AG04450 (cell line): Measurements from ENCODE around the gene PGA3. TPM values are rescaled to one million over a fixed set of nuclear protein-coding genes. Genes with fewer than 3 reads are reported as not detected.
A peak's percentile ranks its signal among the peaks of the same experiment; 100 is the strongest.

ENCODE experiments used
- CTCF ChIA-PET: fragments of 300-600, 350-600 bp; formaldehyde crosslinking; extraction: SDS; loops from one replicate; lab custom pipeline; 2022; ENCODE audit warnings: antibody characterized with exemption, inconsistent platforms; lab: Charles Lee
- POLR2A ChIA-PET: fragments of 350-600 bp; formaldehyde crosslinking; extraction: SDS; loops from one replicate; lab custom pipeline; 2021; ENCODE audit warnings: antibody characterized with exemption, inconsistent platforms; lab: Yijun Ruan, JAX
- DNase-seq: peaks from one replicate; pipeline ENCODE4 v3.0.0-alpha.2; 2011; ENCODE audit warnings: low read depth, low spot score
- H3K27ac ChIP-seq: one replicate; pipeline ENCODE4 v1.5.1; 2012; ENCODE audit warnings: low read depth, low read length, control low read depth
- H3K27me3 ChIP-seq: one replicate; pipeline ENCODE4 v1.6.0; 2012; ENCODE audit warnings: low read length; ENCODE audit not compliant: control insufficient read depth, insufficient read depth
- H3K4me3 ChIP-seq: 2 replicates; pipeline ENCODE4 v1.5.1; 2011; ENCODE audit warnings: mild to moderate bottlenecking, low read depth, low read length, control low read depth
- H3K9me3 ChIP-seq: 2 replicates; pipeline ENCODE4 v1.5.1; 2012; ENCODE audit warnings: low read length; ENCODE audit not compliant: control insufficient read depth, insufficient read depth
- CTCF ChIP-seq: IDR thresholded peaks from 2 replicates; pipeline ENCODE4 v1.5.1; 2011; ENCODE audit warnings: low read depth, low read length, control low read depth, inconsistent platforms
- polyA plus RNA-seq: library from polyadenylated mRNA; depleted of rRNA; stranded (reverse); fragments of >200 nt; gene quantifications from 2 replicates; pipeline ENCODE4 v1.2.3, GENCODE V29; 2011

The PGA3 gene
- polyA plus RNA-seq, 1 experiment, result 1.8 TPM

GRCh38 chr11:61157743-61158142, 45.6 kb upstream of the PGA3 start:
- no peak overlapping the region for H3K27ac ChIP-seq
- ChIA-PET CTCF (interaction anchor here (0.8 to 1.3 kb wide), 2 partner anchors 29 kb away, joined by 3 to 6 read pairs; no protein-coding TSS in a partner anchor), POLR2A (no interaction called here)
- H3K27me3 ChIP-seq, result no peaks in the 10 kb centered on the region
- no peak for TF ChIP-seq CTCF
- DNase-seq, result no peak
- no peak overlapping the region for H3K4me3 ChIP-seq
- H3K9me3 ChIP-seq, result peaks cover 12% of the 10 kb centered on the region

GRCh38 chr11:61158691-61159381, 44.5 kb upstream of the PGA3 start:
- DNase-seq, result peak; percentile 55
- Histone ChIP-seq H3K27me3 (no peaks in the 10 kb centered on the region), H3K4me3 (peak overlapping the region; percentile 23), H3K27ac (peak overlapping the region; percentile 80), H3K9me3 (peaks cover 12% of the 10 kb centered on the region)
- CTCF ChIA-PET, result interaction anchor here (0.8 to 2.3 kb wide), 3 partner anchors 28 to 1628 kb away, joined by 3 to 9 read pairs (median 3); no protein-coding TSS in a partner anchor
- TF ChIP-seq CTCF, result no peak
- POLR2A ChIA-PET, result interaction anchor here (1.0 kb wide), 1 partner anchor 9 kb away, joined by 3 read pairs; no protein-coding TSS in a partner anchor

- H3K4me3 ChIP-seq, result peak overlapping the region; percentile 79
- no peaks in the 10 kb centered on the region for H3K27me3 ChIP-seq
- TF ChIP-seq CTCF, result no peak
- DNase-seq, result no peak
- CTCF ChIA-PET, result interaction anchor here (1.6 to 2.3 kb wide), 2 partner anchors 11 to 31 kb away, joined by 3 to 9 read pairs; no protein-coding TSS in a partner anchor
- H3K27ac ChIP-seq, result peak overlapping the region; percentile 53
- POLR2A ChIA-PET, result interaction anchor here (1.1 kb wide), 1 partner anchor 11 kb away, joined by 4 read pairs; no protein-coding TSS in a partner anchor
- H3K9me3 ChIP-seq, result peaks cover 3% of the 10 kb centered on the region; the same call in 1 of the 2 replicates
Observed at GRCh38 chr11:61160487-61161189, 42.7 kb upstream of the PGA3 start.

- Histone ChIP-seq H3K4me3 (peak within 1 kb of the TSS; percentile 79), H3K27me3 (no peaks in the 10 kb centered on the region), H3K9me3 (no peaks in the 10 kb centered on the region), H3K27ac (peak within 1 kb of the TSS; percentile 53)
- DNase-seq, result peak; percentile 59
- CTCF ChIA-PET, result interaction anchor here (0.5 to 1.6 kb wide), 3 partner anchors 12 to 229 kb away, joined by 3 to 5 read pairs (median 3); no protein-coding TSS in a partner anchor
- TF ChIP-seq CTCF, result no peak
- POLR2A ChIA-PET, result interaction anchor here (0.6 to 1.0 kb wide), 3 partner anchors 19 to 230 kb away, joined by 3 to 5 read pairs (median 4); no protein-coding TSS in a partner anchor
Observed at GRCh38 chr11:61161190-61162091, 41.9 kb upstream of the PGA3 start, which contains the start of gene VPS37C. Gene VPS37C, minus strand, starts transcription at chr11:61161426. Its CDS starts 22,597 bp downstream, at chr11:61138829.
